GM21381 (cell line): ENCODE measurements around the gene TFF1.
A peak's percentile ranks its signal among the peaks of the same experiment; 100 is the strongest.
"Not testable (repeated sequence)": the region's sequence is repeated elsewhere in the genome, so short reads cannot be mapped to it uniquely, and the experiment has no call there.

ENCODE experiments used
- ATAC-seq: cut with Tn5 transposase; IDR thresholded peaks from one replicate; pipeline ENCODE4 v1.9.1; 2021; ENCODE audit warnings: mild to moderate bottlenecking, moderate library complexity; ENCODE audit not compliant: unreplicated experiment

Gene TFF1

GRCh38 chr21:42366292-42367010, at the start of gene TFF1:
TSS of gene TFF1 (minus strand) at chr21:42366535. CDS start at chr21:42366495, 40 bp downstream.
- no peak for ATAC-seq

DNA sequence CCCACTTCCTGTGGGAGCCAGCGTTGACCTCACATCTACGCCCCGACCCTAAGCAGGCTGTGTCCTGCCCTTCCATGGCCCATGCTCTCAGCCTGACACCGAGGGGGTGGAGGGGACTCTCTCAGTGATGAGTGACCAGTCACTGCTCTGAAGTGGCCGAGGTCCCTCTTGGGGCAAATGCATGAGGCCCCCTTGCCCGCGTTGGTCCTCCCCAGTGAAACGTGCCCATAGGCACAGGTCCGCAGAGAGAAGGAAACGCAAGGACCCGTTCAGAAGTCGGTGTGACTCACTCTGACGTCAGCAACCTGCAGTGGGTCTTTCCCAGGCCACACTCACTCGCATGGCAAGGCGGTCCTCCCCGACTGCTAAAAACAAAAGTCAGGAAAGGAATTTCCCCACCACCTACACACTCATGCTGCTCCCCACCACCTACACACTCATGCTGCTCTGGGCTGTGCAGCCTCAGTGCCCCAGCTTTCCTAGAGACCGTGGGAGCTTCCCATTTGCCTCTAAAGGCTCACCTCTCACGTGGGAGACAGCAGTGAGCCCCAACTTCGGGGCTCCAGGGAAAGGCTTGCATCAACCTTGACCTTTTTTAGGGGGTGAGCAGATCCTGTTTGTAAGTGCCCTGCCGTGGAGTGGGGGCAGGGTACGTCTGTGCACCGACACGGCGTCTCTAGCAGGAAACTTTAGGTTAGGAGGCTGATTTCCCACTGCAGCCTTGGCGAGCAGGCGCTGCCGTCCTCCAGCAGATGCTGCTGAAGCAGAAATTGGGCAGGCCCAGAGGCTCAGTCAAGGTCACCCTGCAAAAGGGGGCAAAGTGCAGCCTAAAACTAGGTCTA, 48.8 kb upstream of the TFF1 start:
- peak; percentile 71 for ATAC-seq

GRCh38 chr21:42414553-42414927, 48.2 kb upstream of the TFF1 start:
- no peak for ATAC-seq

GRCh38 chr21:42414066-42414465, 47.7 kb upstream of the TFF1 start:
- ATAC-seq = no peak

DNA sequence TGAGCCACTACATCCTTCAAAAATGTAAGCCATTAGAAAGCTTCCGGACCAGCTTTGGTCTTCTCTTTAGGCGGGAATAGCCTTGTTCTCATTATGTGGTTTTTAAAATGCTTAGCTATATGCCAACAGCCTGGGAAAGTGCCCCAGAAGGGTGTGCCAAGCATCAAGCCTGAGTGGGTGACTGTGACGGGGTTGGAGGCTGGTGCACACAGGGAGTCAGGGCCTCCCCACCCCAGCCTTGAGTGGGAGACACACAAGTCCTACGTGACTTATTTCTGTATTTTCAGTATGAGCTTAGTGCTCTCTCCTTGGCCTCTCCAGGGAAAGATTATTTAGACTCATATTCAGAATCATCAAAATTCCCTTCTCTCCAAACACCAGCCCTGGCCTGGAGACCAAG, 47.2 kb upstream of the TFF1 start:
- no peak for ATAC-seq

DNA sequence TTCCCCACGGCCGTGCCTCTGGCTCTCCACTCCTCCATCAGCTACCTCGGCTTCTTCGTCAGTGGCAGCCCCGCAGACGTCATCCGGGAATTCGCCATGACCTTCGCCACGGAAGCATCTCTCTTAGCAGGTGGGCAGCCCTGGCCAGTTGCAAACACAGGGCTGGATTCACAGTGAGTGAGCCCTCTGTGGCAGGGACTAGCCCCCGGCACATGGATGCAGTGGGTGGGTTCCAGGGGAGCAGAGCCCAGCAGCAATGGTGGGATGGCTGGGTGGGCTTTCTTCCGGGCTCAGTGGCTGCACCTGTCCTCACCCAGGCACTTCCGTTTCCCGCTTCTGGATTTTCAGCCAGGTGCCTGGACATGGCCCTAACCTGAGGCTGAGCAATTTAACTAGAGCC, 46.8 kb upstream of the TFF1 start:
- ATAC-seq = no peak

DNA sequence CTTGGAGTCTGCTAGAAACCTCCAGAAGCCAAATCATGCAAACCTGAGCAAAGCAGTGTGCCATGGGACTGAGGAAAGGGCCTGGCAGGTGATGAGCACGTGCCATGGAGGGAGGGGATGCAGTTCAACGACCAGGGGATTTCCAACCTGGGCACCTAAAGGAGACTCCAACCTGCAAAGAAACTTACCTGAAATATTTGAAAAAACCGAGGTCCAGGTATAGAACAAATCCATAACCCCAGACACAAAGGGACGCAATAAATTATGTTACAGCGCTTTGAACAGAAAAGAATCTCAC, 46.2 kb upstream of the TFF1 start:
- ATAC-seq = no peak

DNA sequence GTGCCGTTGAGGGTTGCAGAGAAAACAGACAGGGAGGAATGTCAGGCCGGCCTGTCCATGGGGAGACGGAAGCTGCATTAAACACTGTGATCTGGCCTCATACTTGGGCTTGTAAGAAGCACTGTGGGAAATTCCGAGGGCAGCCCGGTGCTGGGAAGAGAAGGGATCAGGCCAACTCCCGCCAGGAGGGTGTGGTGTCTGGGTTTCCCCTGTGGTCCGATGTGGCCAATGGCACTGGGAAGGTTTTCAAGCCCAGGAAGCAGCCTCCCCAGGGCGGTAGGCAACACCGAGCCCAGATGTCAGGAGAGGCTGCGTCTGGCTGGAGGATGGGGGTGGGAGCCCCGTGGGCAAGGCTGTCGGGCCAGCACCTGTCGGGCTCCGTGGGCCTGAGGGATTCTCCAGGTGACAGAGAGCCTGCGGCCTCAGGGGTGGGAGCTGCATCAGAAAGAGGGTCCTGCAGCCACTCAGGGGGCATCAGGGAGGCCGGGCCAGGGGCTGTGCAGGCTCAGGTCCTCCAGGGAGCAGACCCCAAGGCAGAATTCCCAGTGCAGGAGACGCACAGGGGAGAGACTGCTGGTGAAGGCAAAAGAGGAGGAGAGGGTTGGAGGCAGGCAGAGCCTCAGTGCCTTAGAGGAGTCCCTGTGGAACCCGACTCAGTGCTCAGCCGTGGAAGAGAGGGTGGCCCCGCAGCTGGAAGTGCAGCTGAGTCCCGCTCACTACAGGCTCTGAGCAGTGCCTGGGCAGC, 45.7 kb upstream of the TFF1 start:
- no peak for ATAC-seq

GRCh38 chr21:42411197-42411869, 45.0 kb upstream of the TFF1 start:
- ATAC-seq = no peak

- no peak for ATAC-seq
These were observed 43.0 kb upstream of the TFF1 start for GRCh38 chr21:42409366-42409765.

DNA sequence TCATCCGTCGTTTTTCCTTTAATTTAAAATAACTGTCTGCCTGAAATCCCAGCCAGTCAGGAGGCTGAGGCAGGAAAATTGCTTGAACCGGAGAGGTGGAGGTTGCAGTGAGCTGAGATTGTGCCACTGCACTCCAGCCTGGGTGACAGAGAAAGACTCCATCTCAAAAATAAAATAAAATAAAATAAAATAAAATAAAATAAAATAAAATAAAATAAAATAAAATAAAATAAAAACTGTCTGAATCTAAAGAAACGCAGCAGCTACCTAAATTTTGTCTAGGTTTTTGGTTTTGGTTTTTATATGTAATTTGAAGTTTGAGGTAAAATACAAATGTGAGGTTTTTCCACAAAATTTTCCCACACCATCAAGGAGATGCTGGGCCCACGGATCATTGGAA, 42.4 kb upstream of the TFF1 start:
- not testable (repeated sequence) for ATAC-seq

GRCh38 chr21:42407476-42407875, 41.1 kb upstream of the TFF1 start:
- ATAC-seq = no peak

DNA sequence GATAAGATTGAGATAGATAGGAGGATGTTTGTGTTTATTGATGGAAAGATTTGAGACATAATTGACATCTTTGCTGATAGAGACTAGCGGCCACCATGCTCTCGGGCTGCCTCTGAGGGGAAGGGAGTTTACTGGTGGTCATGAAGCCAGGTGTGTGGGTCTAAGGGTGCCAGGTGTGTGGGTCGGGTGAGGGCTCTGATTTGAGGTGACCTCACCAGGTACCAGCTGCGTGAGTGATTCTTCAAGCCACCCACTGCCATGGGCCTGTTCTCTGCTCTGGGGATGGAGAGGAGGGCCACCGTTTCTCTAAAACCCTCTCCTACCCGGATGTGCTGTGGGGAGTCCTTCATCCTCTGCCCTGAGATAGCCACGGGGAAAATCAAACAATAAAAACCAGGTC, 40.5 kb upstream of the TFF1 start:
- no peak for ATAC-seq

DNA sequence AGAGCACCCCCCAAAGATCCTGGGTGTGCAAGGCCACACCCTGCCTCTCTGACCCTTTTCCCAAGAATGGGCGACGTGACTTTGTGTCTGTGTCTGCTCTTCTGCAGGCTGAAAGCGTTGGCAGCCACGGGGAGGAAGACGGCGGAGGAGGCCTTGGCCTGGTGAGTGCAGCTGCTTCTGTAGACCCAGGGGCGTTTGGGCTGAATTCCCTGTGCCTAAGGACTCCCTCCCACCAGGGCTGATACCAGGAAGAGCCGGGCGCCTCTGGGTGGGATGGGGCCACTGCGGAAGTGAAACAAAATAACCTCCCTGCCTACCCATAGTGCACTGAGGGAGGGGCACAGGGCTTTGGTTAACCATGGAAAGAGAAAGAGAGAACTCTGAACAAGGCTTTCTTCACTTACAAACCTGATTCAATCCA, 39.9 kb upstream of the TFF1 start:
- ATAC-seq = no peak

- ATAC-seq = no peak
These were observed 39.0 kb upstream of the TFF1 start for GRCh38 chr21:42405064-42406013.

DNA sequence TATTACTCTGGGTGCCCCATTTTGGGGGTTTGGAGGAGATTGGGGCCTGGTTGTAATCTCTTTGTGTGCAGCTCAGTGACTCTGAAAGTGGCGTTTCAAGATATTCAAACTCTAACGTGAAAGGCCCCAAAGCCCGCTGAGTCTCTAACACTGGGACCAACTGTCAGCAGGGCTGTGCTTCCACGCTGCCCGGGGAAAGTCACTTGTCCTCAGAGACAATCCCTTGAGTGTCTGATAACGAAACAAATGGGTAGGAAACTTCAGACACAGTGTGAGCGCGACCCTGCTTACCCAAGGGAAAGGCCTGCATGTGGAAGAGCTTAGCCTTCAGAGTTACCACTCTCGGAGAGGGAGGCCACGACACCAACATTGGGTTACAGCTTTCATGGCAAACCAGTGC, 38.2 kb upstream of the TFF1 start:
- no peak for ATAC-seq

DNA sequence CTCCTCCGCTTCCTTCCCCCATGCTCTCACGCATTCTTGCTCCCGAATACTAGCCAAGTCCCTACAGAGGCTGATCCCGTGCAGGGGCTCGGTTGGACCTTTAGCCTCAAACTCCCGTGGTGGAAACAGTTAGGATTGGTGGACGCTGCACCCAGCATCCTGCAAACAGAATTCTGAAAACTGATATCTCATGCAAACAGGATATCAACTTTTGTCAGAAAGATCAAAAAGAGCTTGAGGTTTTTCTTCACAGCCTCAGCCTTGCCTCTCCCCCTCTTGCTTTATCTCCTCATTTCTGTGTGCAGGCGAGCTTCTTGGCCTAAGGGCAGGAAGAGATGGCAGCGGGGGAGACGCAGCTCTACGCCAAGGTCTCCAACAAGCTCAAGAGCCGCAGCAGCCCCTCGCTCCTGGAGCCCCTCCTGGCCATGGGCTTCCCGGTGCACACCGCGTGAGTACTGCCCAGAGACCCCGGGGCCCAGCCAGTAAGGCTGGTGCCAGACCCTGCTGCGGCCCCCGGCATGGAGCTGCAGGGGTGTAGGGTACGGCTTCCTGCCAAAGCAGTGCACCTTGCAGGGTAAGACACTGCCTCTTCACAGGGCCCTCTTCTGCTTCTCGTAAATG, 37.4 kb upstream of the TFF1 start, which contains the start of gene UBASH3A:
UBASH3A (plus strand) TSS at position 292 of the 621 bp plus-strand sequence; CDS start at position 336, 44 bp downstream.
- ATAC-seq = no peak

DNA sequence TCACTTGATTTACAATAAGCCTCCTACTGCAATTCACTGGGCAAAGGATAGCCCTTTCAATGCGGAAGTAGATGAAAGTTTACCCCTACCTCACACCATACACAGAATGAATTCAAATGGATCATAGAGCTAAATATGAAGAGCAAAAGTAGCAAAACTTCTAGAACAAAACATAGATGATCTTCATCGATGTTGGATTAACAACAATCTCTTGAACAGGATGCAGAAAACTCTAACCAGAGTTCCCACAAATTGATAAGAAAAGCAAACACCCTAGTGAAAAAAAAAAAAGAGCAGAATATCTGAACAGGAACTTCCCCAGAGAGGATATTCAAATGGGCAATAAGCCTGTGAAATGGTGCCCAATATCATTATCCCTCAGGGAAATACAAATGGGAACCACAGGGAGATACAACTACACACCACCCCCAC, 35.5 kb upstream of the TFF1 start:
- no peak for ATAC-seq

DNA sequence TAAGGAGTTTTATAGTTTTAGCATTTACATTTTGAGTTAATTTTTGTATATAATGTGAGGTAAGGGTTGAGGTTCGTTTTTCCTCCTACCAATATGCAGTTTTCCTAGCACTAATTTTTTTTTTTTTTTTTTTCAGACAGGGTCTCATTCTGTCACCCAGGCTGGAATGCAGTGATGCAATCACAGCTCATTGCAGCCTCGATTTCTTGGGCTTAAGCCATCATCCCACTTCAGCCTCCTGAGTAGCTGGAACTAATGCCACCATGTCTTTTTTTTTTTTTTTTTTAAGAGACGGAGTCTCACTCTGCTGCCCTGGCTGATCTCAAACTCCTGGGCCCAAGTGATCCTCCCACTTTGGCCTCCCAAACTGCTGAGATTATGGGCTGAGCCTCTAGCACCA, 34.8 kb upstream of the TFF1 start:
- no peak for ATAC-seq

- no peak for ATAC-seq
These were observed 34.2 kb upstream of the TFF1 start for GRCh38 chr21:42400525-42400924.
